Right lobe of liver (tissue), 6 donors: ENCODE data around the gene AP5M1. TPM values are rescaled to one million over a fixed set of nuclear protein-coding genes. Genes with fewer than 3 reads are reported as not detected.

ENCODE experiments used
- ATAC-seq, 4 donors: fragments of 200-7000 bp; cut with Tn5 transposase; one replicate each; pipeline ENCODE4 v1.9.1; 2020; ENCODE audit warnings: mild to moderate bottlenecking in 4 of 4, moderate library complexity in 4 of 4
- DNase-seq, 3 donors: peaks; one replicate each; pipeline ENCODE4 v3.0.0-alpha.2; 2020
- H3K27ac ChIP-seq, 3 donors: fragments of 200-600 bp; one replicate each; pipeline ENCODE4 v1.8.0; 2022
- H3K27me3 ChIP-seq, 2 donors: fragments of 200-600 bp; one replicate each; pipeline ENCODE4 v1.8.0; 2022
- H3K36me3 ChIP-seq, 4 donors: fragments of 200-600 bp; sonication (generic) in 1 of 4; one replicate each; pipeline versions ENCODE4 v1.5.1 to v1.8.0; 2017 to 2022; ENCODE audit warnings: control low read depth in 1 of 4
- H3K4me1 ChIP-seq, 4 donors: fragments of 200-600 bp; sonication (generic) in 1 of 4; one replicate each; pipeline versions ENCODE4 v1.5.1 to v1.8.0; 2017 to 2022; ENCODE audit warnings: control low read depth in 1 of 4
- H3K4me3 ChIP-seq, 3 donors: fragments of 200-600 bp; one replicate each; pipeline ENCODE4 v1.8.0; 2022
- H3K9me3 ChIP-seq, 4 donors: fragments of 200-600 bp; sonication (generic) in 1 of 4; one replicate each; pipeline versions ENCODE4 v1.5.1 to v1.8.0; 2017 to 2022; ENCODE audit warnings: control low read depth in 1 of 4
- POLR2A ChIP-seq: fragments of 450-650 bp; IDR thresholded peaks from one replicate; pipeline ENCODE4 v1.6.1; 2017; ENCODE audit warnings: antibody characterized with exemption, mild to moderate bottlenecking
- WGBS: methylation state at CpG from one replicate; pipeline ENCODE4 v1.1.6; 2018; ENCODE audit warnings: low coverage, low lambda C conversion rate; ENCODE audit not compliant: insufficient coverage; ENCODE audit errors: missing lambda C conversion rate; 5-methylcytosine and 5-hydroxymethylcytosine counted together
- intact Hi-C, 2 donors: fragments of 100-400 bp; cut with DNase I; formaldehyde crosslinking; loops; one replicate each; pipeline versions ENCODE4 v1.11.2 to v1.14.1; 2022
- total RNA-seq, 6 experiments: library from RNA; depleted of rRNA in 2 of 6; stranded (reverse); fragments of >200 nt in 2 of 6; fragmentation: NEBNext Ultra II Directional in 3 of 6; extraction: Animal tissue kit (Norgen Biotek cat#: 25700) in 3 of 6; gene quantifications; one replicate each; pipeline versions ENCODE4 v1.1.0 to v1.2.4, GENCODE V29; 2016 to 2023
- TF ChIP-seq, protein P1 (sequence below), 4 donors: fragments of 200-600 bp in 3 of 4; fragments of 450-650 bp in 1 of 4; IDR thresholded peaks; one replicate each; pipeline versions ENCODE4 v1.5.1 to v1.8.0; 2016 to 2022; ENCODE audit warnings: antibody characterized with exemption in 4 of 4, mild to moderate bottlenecking in 2 of 4
- donor health status: DM: no; HTN: yes; CAD: no.
- donor health status: DM: no; HTN: no; CAD: no.
- donor health status: DM: no; HTN: no; CAD: no.
- donor health status: DM: no; HTN: yes; CAD: no.
- donor health status: DM: no; HTN: yes; CAD: no.

AP5M1 gene
- total RNA-seq, 6 experiments from 2014 or later, result 18.1 to 25.1 (median 21.6) TPM

DNA sequence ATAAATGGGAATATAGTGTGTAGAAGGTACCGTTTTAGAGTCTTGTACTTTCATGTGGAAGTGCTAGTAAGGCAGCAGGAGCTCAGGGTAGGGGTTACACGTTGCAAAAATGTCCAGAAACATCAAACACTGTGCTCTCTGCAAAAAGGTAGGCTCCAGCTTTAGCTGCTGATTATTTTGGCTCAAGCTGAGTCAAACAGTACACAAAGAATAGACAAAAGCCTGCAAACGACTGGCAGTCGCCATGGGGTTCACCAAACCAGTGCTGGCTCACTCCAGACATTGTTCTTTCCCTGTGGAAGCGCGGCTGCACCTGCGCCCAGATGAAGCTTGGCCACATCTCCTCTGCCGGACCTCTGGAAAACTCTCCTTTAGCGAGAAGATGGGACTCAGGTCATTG is 76.3 kb downstream of the AP5M1 start:
- no peaks in the 10 kb centered on the region for H3K9me3 ChIP-seq
- H3K4me3 ChIP-seq, result no peak overlapping the region
- ATAC-seq (no peak), DNase-seq (no peak)
- TF ChIP-seq POLR2A, result no peak
- TF ChIP-seq, protein P1, sequence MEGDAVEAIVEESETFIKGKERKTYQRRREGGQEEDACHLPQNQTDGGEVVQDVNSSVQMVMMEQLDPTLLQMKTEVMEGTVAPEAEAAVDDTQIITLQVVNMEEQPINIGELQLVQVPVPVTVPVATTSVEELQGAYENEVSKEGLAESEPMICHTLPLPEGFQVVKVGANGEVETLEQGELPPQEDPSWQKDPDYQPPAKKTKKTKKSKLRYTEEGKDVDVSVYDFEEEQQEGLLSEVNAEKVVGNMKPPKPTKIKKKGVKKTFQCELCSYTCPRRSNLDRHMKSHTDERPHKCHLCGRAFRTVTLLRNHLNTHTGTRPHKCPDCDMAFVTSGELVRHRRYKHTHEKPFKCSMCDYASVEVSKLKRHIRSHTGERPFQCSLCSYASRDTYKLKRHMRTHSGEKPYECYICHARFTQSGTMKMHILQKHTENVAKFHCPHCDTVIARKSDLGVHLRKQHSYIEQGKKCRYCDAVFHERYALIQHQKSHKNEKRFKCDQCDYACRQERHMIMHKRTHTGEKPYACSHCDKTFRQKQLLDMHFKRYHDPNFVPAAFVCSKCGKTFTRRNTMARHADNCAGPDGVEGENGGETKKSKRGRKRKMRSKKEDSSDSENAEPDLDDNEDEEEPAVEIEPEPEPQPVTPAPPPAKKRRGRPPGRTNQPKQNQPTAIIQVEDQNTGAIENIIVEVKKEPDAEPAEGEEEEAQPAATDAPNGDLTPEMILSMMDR (IDR thresholded peaks at IDR 0.05), result no peak
- no peaks in the 10 kb centered on the region for H3K27me3 ChIP-seq
- WGBS, result 49% methylated on average over 5 of the region's 9 CpGs
- no peak overlapping the region for H3K27ac ChIP-seq
- intact Hi-C loops, result no loop called here
- H3K36me3 ChIP-seq, result no peaks in the 10 kb centered on the region
- no peaks in the 10 kb centered on the region for H3K4me1 ChIP-seq

DNA sequence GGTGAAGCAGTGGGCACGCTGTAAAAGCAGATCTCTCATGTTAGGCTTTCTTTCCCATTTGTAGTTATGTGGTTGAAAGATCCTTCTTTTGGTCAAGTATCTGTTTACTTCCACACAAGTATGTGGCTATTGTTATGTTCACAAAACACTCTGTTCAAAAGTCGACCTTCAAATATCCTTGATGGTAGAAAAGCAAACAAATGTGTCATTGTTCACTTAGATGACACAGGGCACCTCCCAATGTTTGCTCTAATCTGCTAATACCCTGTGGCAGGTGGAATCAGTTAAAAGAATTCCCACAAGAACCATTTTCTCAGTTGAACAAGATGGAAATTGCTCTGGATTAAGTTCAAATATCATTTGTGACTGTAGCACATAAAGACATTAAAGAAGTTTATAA is 78.0 kb downstream of the AP5M1 start:
- Histone ChIP-seq H3K9me3 (no peaks in the 10 kb centered on the region), H3K27ac (no peak overlapping the region), H3K27me3 (no peaks in the 10 kb centered on the region), H3K4me3 (no peak overlapping the region), H3K4me1 (no peaks in the 10 kb centered on the region), H3K36me3 (no peaks in the 10 kb centered on the region)
- intact Hi-C loops, result no loop called here
- TF ChIP-seq, protein P1 (IDR thresholded peaks at IDR 0.05), result no peak
- TF ChIP-seq POLR2A, result no peak
- 36% methylated on average over 2 of the region's 2 CpGs for WGBS
- no peak for ATAC-seq
- DNase-seq, result no peak

Other genes with a start within 250 kb of the AP5M1 start
- gene EXOC5, start 66 bp upstream of the AP5M1 start, total RNA-seq, result 10 to 100 TPM; 20.7 to 34.5 (median 24.6) TPM
- gene NAA30, start 121.6 kb downstream of the AP5M1 start, total RNA-seq, result 10 to 100 TPM; 10.5 to 17.1 (median 13.5) TPM
- 10 to 100 TPM; 23.2 to 56.6 (median 37.1) TPM for gene CCDC198, start 224.9 kb downstream of the AP5M1 start, total RNA-seq